K562 treated with DMSO at 1 percent for 24 hours (cell line): Measurements from ENCODE around the gene CUX1. TPM values are rescaled to one million over a fixed set of nuclear protein-coding genes. Genes with fewer than 3 reads are reported as not detected.

ENCODE experiments used
- total RNA-seq: library from RNA; unstranded; fragments of 300-600 nt; gene quantifications from 2 replicates; pipeline ENCODE4 v1.2.3, GENCODE V29; 2022; ENCODE audit warnings: low read depth; ENCODE audit not compliant: insufficient read depth

CUX1 gene, protein sequence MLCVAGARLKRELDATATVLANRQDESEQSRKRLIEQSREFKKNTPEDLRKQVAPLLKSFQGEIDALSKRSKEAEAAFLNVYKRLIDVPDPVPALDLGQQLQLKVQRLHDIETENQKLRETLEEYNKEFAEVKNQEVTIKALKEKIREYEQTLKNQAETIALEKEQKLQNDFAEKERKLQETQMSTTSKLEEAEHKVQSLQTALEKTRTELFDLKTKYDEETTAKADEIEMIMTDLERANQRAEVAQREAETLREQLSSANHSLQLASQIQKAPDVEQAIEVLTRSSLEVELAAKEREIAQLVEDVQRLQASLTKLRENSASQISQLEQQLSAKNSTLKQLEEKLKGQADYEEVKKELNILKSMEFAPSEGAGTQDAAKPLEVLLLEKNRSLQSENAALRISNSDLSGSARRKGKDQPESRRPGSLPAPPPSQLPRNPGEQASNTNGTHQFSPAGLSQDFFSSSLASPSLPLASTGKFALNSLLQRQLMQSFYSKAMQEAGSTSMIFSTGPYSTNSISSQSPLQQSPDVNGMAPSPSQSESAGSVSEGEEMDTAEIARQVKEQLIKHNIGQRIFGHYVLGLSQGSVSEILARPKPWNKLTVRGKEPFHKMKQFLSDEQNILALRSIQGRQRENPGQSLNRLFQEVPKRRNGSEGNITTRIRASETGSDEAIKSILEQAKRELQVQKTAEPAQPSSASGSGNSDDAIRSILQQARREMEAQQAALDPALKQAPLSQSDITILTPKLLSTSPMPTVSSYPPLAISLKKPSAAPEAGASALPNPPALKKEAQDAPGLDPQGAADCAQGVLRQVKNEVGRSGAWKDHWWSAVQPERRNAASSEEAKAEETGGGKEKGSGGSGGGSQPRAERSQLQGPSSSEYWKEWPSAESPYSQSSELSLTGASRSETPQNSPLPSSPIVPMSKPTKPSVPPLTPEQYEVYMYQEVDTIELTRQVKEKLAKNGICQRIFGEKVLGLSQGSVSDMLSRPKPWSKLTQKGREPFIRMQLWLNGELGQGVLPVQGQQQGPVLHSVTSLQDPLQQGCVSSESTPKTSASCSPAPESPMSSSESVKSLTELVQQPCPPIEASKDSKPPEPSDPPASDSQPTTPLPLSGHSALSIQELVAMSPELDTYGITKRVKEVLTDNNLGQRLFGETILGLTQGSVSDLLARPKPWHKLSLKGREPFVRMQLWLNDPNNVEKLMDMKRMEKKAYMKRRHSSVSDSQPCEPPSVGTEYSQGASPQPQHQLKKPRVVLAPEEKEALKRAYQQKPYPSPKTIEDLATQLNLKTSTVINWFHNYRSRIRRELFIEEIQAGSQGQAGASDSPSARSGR (N-terminal part only)
- 60.4 and 61.2 TPM in 2 replicates for total RNA-seq

DNA sequence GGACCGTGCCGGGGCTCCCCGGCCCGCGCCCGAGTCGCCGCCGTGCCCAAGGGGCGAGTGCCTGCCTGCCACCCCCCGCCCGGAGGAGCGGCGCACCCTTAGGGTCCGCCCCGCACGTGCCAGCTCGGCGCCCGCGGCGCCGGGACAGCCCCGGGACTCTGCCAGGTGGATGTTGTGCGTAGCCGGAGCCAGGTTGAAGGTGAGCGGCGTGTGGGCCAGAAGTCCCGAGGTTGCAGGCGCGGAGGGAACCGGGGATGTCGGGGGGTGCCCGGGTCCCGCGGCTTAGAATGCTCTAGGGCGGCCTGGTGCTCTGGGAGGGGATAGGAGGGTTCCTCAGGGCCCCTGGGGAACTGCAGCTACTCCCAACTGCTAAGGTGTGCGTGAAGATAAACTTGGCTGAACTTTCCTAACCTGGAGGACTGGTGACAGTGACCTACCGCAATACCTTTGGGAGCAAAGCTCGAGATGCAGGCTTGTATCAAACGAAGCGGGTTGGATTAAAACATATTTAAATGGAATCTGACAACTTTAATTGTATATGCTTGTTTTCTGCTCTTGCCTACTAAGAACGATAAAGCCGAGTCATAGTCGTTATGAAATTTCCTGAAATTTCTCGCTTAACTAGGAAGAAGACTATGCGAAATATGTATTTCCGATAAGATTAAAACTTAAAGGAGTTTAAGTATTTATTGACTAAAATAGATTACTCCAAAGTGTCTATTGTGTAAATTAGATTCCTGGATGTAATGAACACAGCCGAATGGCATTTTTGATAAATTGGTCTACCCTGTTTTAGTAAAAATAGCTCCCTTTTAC lies at the start of gene CUX1:
Gene CUX1, plus strand, starts transcription at position 156 of the 816 bp plus-strand sequence. Its CDS starts 14 bp downstream, at position 170.

DNA sequence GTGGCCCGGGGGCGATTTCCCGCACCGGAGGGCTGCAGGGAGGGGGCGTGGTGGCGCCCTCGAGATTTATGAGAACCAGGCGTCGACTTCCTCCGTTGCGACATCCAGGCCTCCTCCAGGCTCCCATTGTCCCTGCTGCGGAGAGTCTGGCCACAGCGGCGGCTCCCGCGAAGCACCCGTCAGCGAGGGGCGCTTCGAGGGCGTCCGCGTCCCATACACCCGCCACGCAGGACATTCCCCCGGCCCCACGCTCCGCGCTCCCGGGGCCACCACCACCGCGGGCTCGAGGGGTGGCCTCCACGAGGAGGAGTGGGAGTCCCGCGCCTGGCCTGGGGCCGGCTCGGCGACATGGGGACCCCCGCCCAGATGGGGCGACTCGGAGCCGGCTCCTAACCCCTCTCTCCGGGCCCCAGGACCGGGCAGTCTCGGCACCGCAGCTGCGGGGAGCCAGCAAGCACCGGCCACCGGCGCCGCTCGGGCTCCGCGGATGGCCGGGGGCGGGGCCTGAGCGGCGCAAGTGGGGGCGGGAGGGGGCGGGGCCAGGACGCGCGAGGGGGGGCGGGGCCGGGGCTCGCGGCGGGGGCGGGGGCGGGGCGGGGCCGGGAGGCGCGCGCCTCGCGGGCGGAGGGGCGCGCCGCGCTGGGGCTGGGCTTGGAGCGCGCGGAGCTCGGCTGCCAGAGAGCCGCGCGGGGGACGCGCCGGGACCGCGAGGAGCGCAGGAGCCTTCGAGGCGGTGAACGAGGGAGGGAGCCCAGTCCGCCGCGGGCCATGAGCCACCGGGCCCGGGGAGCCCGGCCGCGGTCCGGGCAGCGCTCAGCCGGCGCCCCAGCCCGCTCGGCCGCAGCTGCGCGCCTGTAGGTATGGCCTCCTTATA lies 469.0 kb downstream of the CUX1 start, which contains the start of gene SH2B2:
Gene SH2B2, plus strand, starts transcription at position 632 of the 874 bp plus-strand sequence. CDS start 13,683 bp downstream, outside the sequence.

Other genes with a start within 250 kb of the CUX1 start
- not detected in 2 replicates for gene MYL10, start 188.3 kb upstream of the CUX1 start, total RNA-seq